GM19193 (cell line): ENCODE results near the gene CTNNBIP1.

Experiments
- POLR2A ChIP-seq: IDR thresholded peaks from 4 replicates; pipeline ENCODE4 v1.6.1; 2011; ENCODE audit not compliant: insufficient read depth, insufficient read length; ENCODE audit errors: extremely low read depth

The CTNNBIP1 gene, protein sequence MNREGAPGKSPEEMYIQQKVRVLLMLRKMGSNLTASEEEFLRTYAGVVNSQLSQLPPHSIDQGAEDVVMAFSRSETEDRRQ

GRCh38 chr1:9910076-9910422, at the start of gene CTNNBIP1:
CTNNBIP1 (minus strand) TSS chr1:9910269; CDS start chr1:9872064, 38,205 bp downstream.
- TF ChIP-seq POLR2A: peak; percentile 46

- no peak for TF ChIP-seq POLR2A
Observed at GRCh38 chr1:9957726-9958125, 47.7 kb upstream of the CTNNBIP1 start.

GRCh38 chr1:9946315-9946714, 36.2 kb upstream of the CTNNBIP1 start:
- TF ChIP-seq POLR2A: no peak

GRCh38 chr1:9942939-9943788, 33.1 kb upstream of the CTNNBIP1 start, which contains the start of the genes LZIC and NMNAT1:
LZIC (minus strand) TSS chr1:9943391; CDS start chr1:9936619, 6,772 bp downstream.
NMNAT1 (plus strand) TSS chr1:9943475; CDS start chr1:9972074, 28,599 bp downstream.
- peak; percentile 96 for TF ChIP-seq POLR2A

GRCh38 chr1:9942399-9942938, 32.4 kb upstream of the CTNNBIP1 start:
- TF ChIP-seq POLR2A: no peak

GRCh38 chr1:9929431-9930385, 19.6 kb upstream of the CTNNBIP1 start:
- TF ChIP-seq POLR2A: no peak

DNA sequence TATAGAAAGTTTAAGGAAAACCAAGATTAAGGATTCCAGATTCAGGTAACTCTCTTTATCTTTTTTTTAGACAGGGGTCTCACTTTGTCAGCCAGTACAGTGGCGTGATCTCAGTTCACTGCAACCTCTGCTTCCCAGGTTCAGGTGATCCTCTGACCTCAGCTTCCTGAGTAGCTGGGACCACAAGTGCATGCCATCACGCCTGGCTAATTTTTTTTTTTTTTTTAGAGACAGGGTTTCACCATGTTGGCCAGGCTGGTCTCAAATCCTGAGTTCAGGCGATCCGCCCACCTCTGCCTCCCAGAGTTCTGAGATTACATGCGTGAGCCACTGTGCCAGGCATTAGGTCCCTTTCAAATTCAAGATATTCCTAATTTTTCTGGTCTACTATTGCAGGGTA, 17.2 kb upstream of the CTNNBIP1 start:
- TF ChIP-seq POLR2A: no peak

DNA sequence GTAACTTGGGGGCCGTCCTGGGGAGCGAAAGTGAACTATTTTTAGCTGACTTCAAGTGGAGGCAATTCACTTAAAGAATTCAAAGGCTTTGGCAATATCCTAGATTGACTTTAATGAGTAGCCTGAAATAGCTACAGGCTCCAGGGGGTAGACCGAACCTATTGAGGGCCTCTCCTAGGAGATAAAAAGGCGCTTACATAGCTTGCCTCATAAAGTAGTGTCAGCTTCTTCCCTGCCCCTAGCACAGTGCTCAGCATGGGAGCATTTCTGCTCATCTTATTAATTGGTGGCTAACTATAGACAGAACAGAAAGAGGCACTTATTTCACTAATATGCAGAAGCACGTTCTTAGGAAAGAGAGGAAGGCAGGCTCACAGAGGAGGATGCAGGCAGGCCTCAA, 12.3 kb upstream of the CTNNBIP1 start:
- no peak for TF ChIP-seq POLR2A

DNA sequence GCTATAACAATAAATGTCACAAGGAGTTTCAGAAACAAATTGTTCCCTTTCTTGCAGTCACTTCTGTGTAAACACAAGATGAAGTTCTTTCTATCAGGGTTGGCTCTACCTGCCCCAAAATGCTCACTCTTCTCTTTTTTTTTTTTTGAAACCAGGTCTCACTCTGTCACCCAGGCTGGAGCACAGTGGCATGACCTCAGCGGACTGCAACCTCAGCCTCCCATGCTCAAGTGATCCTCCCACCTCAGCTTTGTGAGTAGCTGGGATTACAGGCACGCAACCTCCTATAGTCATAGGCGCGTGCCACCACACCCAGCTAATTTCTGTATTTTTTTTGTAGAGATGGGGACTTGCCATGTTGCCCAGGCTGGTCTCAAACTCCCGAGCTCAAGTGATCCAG, 10.5 kb upstream of the CTNNBIP1 start:
- no peak for TF ChIP-seq POLR2A

- no peak for TF ChIP-seq POLR2A
Observed at GRCh38 chr1:9917901-9918300, 7.8 kb upstream of the CTNNBIP1 start.

- no peak for TF ChIP-seq POLR2A
Observed at GRCh38 chr1:9916452-9916851, 6.4 kb upstream of the CTNNBIP1 start.

- no peak for TF ChIP-seq POLR2A
Observed at GRCh38 chr1:9914610-9914937, 4.5 kb upstream of the CTNNBIP1 start.

- no peak for TF ChIP-seq POLR2A
Observed at GRCh38 chr1:9912264-9912936, 2.3 kb upstream of the CTNNBIP1 start.

GRCh38 chr1:9910423-9911178, 532 bp upstream of the CTNNBIP1 start:
- TF ChIP-seq POLR2A: peak; percentile 42
